ENCODE measurements around the gene CENPH. TPM values are rescaled to one million over a fixed set of nuclear protein-coding genes. Genes with fewer than 3 reads are reported as not detected.

Gene CENPH, protein sequence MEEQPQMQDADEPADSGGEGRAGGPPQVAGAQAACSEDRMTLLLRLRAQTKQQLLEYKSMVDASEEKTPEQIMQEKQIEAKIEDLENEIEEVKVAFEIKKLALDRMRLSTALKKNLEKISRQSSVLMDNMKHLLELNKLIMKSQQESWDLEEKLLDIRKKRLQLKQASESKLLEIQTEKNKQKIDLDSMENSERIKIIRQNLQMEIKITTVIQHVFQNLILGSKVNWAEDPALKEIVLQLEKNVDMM
- 7.9 and 12.0 TPM in 2 replicates for total RNA-seq

DNA sequence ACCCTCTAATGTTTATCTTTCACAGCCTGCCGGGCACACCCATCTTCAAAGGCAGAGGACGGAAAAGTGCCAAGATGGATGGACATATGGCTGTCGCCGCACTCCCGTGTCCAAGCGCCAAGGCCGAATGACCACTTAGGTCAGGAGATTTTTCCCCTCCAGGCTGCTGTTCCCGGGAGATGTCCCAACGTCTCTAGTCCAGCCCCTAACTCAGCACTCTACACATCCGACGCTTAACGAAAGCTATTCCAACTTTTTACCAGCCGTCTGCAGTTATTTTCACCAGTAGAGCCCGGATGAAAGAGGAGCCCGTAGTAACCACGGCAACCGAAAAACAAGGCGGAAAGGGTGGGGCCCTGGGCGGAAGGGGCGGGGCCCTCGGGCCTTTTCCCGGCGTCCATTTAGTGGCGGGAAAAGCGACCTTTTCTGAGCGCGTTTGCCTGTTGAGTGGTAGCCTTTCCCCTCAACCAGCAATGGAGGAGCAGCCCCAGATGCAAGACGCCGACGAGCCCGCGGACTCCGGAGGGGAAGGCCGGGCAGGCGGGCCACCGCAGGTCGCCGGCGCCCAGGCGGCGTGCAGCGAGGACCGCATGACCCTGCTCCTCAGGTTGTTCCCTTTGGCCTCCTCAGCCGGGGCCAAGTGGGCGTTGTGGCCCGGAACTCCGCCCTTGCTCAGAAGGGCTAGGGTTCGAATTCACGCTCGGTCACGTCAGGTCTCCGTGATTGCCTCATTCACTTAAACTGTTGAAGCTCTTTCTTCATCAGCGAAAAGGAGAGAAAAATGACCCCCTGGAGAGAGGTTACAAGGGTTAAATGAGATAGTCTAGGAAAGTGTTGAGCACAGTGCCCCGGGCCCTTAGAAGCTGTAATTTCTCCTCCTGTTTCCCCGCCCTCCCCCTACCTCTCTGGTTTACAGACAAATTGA is at the start of gene CENPH:
TSS of gene CENPH (plus strand) at position 422 of the 925 bp plus-strand sequence. CDS start at position 474, 52 bp downstream.

DNA sequence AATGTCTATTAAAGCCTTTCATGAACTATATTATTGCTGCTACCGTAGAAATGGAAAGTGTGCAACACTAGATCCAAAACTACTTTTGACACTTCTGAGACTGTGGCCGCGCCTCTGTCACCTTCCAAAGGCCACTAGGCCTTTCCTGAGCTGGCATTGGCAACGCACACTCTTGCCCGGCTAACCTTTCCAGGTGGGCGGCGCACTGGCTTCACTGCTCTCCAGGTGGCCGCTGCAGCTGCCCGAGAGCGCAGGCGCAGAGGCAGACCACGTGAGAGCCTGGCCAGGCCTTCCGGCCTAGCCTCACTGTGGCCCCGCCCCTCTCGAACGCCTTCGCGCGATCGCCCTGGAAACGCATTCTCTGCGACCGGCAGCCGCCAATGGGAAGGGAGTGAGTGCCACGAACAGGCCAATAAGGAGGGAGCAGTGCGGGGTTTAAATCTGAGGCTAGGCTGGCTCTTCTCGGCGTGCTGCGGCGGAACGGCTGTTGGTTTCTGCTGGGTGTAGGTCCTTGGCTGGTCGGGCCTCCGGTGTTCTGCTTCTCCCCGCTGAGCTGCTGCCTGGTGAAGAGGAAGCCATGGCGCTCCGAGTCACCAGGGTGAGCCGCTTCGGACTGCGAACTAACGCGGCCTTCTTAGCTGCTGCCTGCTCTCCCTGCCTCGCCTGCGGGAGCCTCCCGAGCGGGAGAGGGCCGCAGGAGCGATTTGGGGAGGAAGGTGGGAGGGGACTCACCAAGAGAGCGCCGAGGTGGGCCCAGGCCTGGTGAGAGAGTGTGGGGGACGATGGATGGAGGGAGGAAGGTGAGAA is 22.5 kb upstream of the CENPH start, which contains the start of gene CCNB1:
TSS of gene CCNB1 (plus strand) at position 465 of the 807 bp plus-strand sequence. CDS start at position 578, 113 bp downstream.

DNA sequence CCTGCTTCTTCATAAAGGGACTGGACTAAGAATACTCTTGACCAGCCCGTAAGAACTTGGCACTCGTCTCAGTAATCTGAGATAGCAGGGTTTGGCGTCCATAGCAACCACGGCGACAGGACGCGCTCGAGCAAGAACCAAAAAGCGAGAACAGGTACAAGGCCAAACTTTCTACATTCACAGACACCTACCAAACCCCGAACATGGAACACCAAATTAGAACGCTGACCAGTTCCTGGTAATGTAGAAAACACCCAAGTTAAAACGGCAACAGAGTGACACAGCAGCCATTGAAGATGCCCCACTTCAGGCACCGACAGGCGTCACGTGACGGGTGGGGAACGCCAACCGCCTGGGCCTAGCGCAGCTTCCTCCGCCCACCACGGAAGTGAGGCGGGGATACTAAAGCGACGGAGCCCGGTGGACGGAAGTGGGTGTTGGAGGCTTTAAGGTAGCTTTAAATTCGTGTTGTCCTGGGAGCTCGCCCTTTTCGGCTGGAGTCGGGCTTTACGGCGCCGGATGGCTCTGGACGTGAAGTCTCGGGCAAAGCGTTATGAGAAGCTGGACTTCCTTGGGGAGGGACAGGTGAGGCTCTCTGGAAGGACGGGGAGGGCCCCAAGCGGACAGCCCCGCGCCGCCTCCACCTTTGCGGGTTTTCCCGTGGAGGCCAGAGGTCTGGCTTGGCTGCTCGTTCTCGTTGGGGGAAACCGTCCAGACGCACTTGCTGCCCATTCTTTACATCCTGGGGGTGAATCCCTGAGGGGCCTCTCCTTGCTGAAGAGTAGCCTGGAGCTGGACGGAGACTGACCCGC is 45.3 kb downstream of the CENPH start, which contains the start of gene CDK7:
TSS of gene CDK7 (plus strand) at position 430 of the 812 bp plus-strand sequence. CDS start at position 520, 90 bp downstream.

Other genes with a start within 250 kb of the CENPH start
- 37.5 and 44.6 TPM in 2 replicates for gene SLC30A5, start 95.6 kb upstream of the CENPH start, total RNA-seq
- 20.4 and 50.1 TPM in 2 replicates for gene CCNB1, start 22.4 kb upstream of the CENPH start, total RNA-seq
- 35.3 and 37.2 TPM in 2 replicates for gene CDK7, start 45.3 kb downstream of the CENPH start, total RNA-seq
- 0.72 and 2.4 TPM in 2 replicates for gene CCDC125, start 143.2 kb downstream of the CENPH start, total RNA-seq
- gene AK6, start 179.9 kb downstream of the CENPH start, total RNA-seq = 15.2 and 16.7 TPM in 2 replicates
- 55.6 and 55.9 TPM in 2 replicates for gene TAF9, start 179.9 kb downstream of the CENPH start, total RNA-seq
- gene RAD17, start 180.2 kb downstream of the CENPH start, total RNA-seq = 11.6 and 13.0 TPM in 2 replicates
- 0.32 TPM in 1 of 2 replicates, not detected in the other for gene MARVELD2, start 225.5 kb downstream of the CENPH start, total RNA-seq